Measurements from ENCODE around the gene AKR7A3.
"Not testable (repeated sequence)": the region's sequence is repeated elsewhere in the genome, so short reads cannot be mapped to it uniquely, and the experiment has no call there.

Gene AKR7A3

GRCh38 chr1:19258353-19258752 is 30.2 kb downstream of the AKR7A3 start:
- DNase-seq (ENCODE audit: low read depth): no peak
- no peak overlapping the region for H3K4me3 ChIP-seq (ENCODE audit: low read depth, low read length)
- TF ChIP-seq, protein P1, sequence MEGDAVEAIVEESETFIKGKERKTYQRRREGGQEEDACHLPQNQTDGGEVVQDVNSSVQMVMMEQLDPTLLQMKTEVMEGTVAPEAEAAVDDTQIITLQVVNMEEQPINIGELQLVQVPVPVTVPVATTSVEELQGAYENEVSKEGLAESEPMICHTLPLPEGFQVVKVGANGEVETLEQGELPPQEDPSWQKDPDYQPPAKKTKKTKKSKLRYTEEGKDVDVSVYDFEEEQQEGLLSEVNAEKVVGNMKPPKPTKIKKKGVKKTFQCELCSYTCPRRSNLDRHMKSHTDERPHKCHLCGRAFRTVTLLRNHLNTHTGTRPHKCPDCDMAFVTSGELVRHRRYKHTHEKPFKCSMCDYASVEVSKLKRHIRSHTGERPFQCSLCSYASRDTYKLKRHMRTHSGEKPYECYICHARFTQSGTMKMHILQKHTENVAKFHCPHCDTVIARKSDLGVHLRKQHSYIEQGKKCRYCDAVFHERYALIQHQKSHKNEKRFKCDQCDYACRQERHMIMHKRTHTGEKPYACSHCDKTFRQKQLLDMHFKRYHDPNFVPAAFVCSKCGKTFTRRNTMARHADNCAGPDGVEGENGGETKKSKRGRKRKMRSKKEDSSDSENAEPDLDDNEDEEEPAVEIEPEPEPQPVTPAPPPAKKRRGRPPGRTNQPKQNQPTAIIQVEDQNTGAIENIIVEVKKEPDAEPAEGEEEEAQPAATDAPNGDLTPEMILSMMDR (IDR thresholded peaks at IDR 0.05; ENCODE audit: insufficient read depth, low read depth, low read length, missing control alignments): no peak

GRCh38 chr1:19257178-19257914 is 31.2 kb downstream of the AKR7A3 start:
- no peak for DNase-seq (ENCODE audit: low read depth)
- TF ChIP-seq, protein P1 (IDR thresholded peaks at IDR 0.05; ENCODE audit: insufficient read depth, low read depth, low read length, missing control alignments): no peak
- H3K4me3 ChIP-seq (ENCODE audit: low read depth, low read length): no peak overlapping the region

DNA sequence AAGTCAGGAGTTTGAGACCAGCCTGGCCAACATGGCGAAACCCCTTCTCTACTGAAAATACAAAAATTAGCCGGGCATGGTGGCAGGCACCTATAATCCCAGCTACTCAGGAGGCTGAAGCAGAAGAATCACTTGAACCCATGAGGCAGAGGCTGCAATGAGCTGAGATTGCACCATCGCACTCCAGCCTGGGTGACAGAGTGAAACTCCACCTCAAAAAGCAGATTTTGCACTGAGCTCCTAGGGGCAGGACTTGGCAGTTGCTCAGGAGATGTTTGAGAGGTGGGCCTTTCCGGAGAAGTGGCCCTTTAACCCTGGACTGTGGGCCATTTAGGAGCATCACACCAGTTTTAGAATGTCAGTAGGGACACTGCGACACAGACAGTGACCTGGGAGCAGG is 32.3 kb downstream of the AKR7A3 start:
- H3K4me3 ChIP-seq (ENCODE audit: low read depth, low read length); DNase-seq (ENCODE audit: low read depth): not testable (repeated sequence)

GRCh38 chr1:19255288-19255687 is 33.3 kb downstream of the AKR7A3 start:
- no peak overlapping the region for H3K4me3 ChIP-seq (ENCODE audit: low read depth, low read length)
- DNase-seq (ENCODE audit: low read depth): no peak
- TF ChIP-seq, protein P1 (IDR thresholded peaks at IDR 0.05; ENCODE audit: insufficient read depth, low read depth, low read length, missing control alignments): no peak

GRCh38 chr1:19254416-19254815 is 34.2 kb downstream of the AKR7A3 start:
- no peak overlapping the region for H3K4me3 ChIP-seq (ENCODE audit: low read depth, low read length)
- TF ChIP-seq, protein P1 (IDR thresholded peaks at IDR 0.05; ENCODE audit: insufficient read depth, low read depth, low read length, missing control alignments): no peak
- DNase-seq (ENCODE audit: low read depth): no peak

DNA sequence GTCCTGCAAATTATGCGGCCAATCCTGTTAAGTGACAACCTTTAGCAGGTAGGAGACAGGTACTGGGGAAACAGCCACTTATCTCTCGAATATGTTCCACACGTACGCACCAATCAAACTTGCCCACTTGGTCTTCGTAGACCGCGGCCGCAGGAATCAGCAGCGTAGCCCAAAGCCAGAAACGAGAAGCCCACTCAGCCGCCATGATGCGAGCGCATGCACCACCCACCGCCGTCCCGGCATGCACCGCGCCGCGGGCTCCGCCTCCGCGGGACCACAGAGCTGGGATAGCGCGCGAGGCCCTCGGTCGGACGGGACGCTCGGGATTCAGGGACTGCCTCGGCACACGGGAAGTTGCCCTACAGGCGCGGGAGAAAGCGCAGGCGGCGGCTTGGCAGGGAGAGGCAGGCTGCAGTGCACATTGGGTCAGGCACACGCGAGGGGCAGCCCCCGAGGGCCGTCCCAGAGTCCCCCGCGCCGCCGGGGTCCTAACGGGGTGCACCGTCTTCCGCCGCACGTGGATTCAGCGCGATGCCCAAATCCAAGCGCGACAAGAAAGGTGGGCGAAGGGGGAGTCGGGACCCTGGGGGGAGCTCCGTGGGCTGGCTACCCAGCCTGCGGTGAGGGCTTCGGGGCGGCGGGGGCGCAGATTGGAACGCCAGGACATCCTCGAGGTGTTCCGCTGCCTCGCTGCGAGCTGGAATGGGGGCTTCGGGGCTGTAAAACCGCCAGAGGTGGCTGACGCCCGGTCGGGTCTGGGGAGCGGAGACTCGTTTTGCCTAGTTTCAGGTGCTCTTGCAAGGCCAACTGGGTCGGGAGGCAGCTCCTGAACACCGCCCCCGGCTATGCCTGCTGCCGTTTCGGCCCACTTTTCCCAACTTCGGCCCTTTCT is 37.0 kb downstream of the AKR7A3 start, which contains the start of the genes EMC1 and MRTO4:
EMC1 (minus strand) TSS at position 220 of the 892 bp plus-strand sequence; CDS start at position 205, 15 bp downstream.
MRTO4 (plus strand) TSS at position 501 of the 892 bp plus-strand sequence; CDS start at position 532, 31 bp downstream.
- peak; percentile 87 for DNase-seq (ENCODE audit: low read depth)
- peak within 1 kb of the TSS; percentile 85 for H3K4me3 ChIP-seq (ENCODE audit: low read depth, low read length)

More for the DNA sequence above, 37.0 kb downstream of the AKR7A3 start, which contains the start of the genes EMC1 and MRTO4:
- TF ChIP-seq, protein P1 (IDR thresholded peaks at IDR 0.05; ENCODE audit: insufficient read depth, low read depth, low read length, missing control alignments): no peak
